CD4-positive, alpha-beta T cell treated with Interleukin-6 for 4 hours (primary cell): ENCODE data around the gene RASSF8.

ENCODE experiments used
- DNase-seq: peaks from one replicate; pipeline ENCODE4 v3.0.0-alpha.2; 2020; ENCODE audit warnings: mixed read lengths

The RASSF8 gene

GRCh38 chr12:25962932-25963525 is 4.5 kb downstream of the RASSF8 start:
- DNase-seq = no peak

- DNase-seq = no peak
These were observed 7.2 kb downstream of the RASSF8 start for GRCh38 chr12:25965682-25966081.

- no peak for DNase-seq
These were observed 11.6 kb downstream of the RASSF8 start for GRCh38 chr12:25970082-25970481.

GRCh38 chr12:25970916-25971653 is 12.6 kb downstream of the RASSF8 start:
- DNase-seq = no peak

- no peak for DNase-seq
These were observed 13.2 kb downstream of the RASSF8 start for GRCh38 chr12:25971654-25972041.

GRCh38 chr12:25972783-25973182 is 14.3 kb downstream of the RASSF8 start:
- no peak for DNase-seq

GRCh38 chr12:25975179-25975578 is 16.7 kb downstream of the RASSF8 start:
- no peak for DNase-seq

GRCh38 chr12:25975682-25976081 is 17.2 kb downstream of the RASSF8 start:
- no peak for DNase-seq

GRCh38 chr12:25976289-25976688 is 17.8 kb downstream of the RASSF8 start:
- DNase-seq = no peak

- no peak for DNase-seq
These were observed 18.6 kb downstream of the RASSF8 start for GRCh38 chr12:25977047-25977446.

- DNase-seq = no peak
These were observed 20.6 kb downstream of the RASSF8 start for GRCh38 chr12:25979059-25979458.

- no peak for DNase-seq
These were observed 21.1 kb downstream of the RASSF8 start for GRCh38 chr12:25979563-25979962.

- no peak for DNase-seq
These were observed 21.6 kb downstream of the RASSF8 start for GRCh38 chr12:25980035-25980434.

GRCh38 chr12:25981597-25981996 is 23.1 kb downstream of the RASSF8 start:
- no peak for DNase-seq

GRCh38 chr12:25982416-25982815 is 23.9 kb downstream of the RASSF8 start:
- DNase-seq = no peak

GRCh38 chr12:25983625-25984024 is 25.1 kb downstream of the RASSF8 start:
- DNase-seq = no peak

GRCh38 chr12:25984759-25985158 is 26.3 kb downstream of the RASSF8 start:
- DNase-seq = no peak

- DNase-seq = no peak
These were observed 27.1 kb downstream of the RASSF8 start for GRCh38 chr12:25985316-25986175.

- DNase-seq = no peak
These were observed 27.7 kb downstream of the RASSF8 start for GRCh38 chr12:25986180-25986579.

GRCh38 chr12:25988505-25988904 is 30.0 kb downstream of the RASSF8 start:
- DNase-seq = no peak

- DNase-seq = no peak
These were observed 32.0 kb downstream of the RASSF8 start for GRCh38 chr12:25990495-25990894.

GRCh38 chr12:25992026-25992782 is 33.7 kb downstream of the RASSF8 start:
- DNase-seq = no peak
